NCI-H526 (cell line): ENCODE results near the gene BABAM2.
A peak's percentile ranks its signal among the peaks of the same experiment; 100 is the strongest.

Experiments used
- DNase-seq, 2 experiments: peaks; one replicate each; lab custom pipeline; 2025; lab: John Stamatoyannopoulos, UW

BABAM2 gene

GRCh38 chr2:28129955-28130695 is 239.6 kb downstream of the BABAM2 start:
- no peak for DNase-seq

- DNase-seq, result no peak
Measured at GRCh38 chr2:28133778-28134177, 243.2 kb downstream of the BABAM2 start.

GRCh38 chr2:28134262-28134812 is 243.8 kb downstream of the BABAM2 start:
- no peak for DNase-seq

GRCh38 chr2:28134857-28135256 is 244.3 kb downstream of the BABAM2 start:
- no peak for DNase-seq

GRCh38 chr2:28135324-28135723 is 244.8 kb downstream of the BABAM2 start:
- no peak for DNase-seq

GRCh38 chr2:28135799-28136198 is 245.3 kb downstream of the BABAM2 start:
- DNase-seq, result no peak

GRCh38 chr2:28136556-28136955 is 246.0 kb downstream of the BABAM2 start:
- DNase-seq, result no peak

GRCh38 chr2:28137221-28137620 is 246.7 kb downstream of the BABAM2 start:
- no peak for DNase-seq

- DNase-seq, result no peak
Measured at GRCh38 chr2:28142386-28142785, 251.9 kb downstream of the BABAM2 start.

- DNase-seq, result no peak
Measured at GRCh38 chr2:28148000-28148399, 257.5 kb downstream of the BABAM2 start.

- DNase-seq, result no peak
Measured at GRCh38 chr2:28148566-28148965, 258.0 kb downstream of the BABAM2 start.

GRCh38 chr2:28150236-28150915 is 259.8 kb downstream of the BABAM2 start:
- no peak for DNase-seq

GRCh38 chr2:28150994-28151393 is 260.5 kb downstream of the BABAM2 start:
- DNase-seq, result no peak

GRCh38 chr2:28152585-28153280 is 262.2 kb downstream of the BABAM2 start:
- DNase-seq, result no peak

GRCh38 chr2:28153851-28154250 is 263.3 kb downstream of the BABAM2 start:
- DNase-seq, result no peak

GRCh38 chr2:28155086-28155485 is 264.6 kb downstream of the BABAM2 start:
- no peak for DNase-seq

- peak in 1 of 2 experiments; percentile 13 for DNase-seq
Measured at GRCh38 chr2:28155627-28156026, 265.1 kb downstream of the BABAM2 start.

GRCh38 chr2:28158791-28159190 is 268.3 kb downstream of the BABAM2 start:
- no peak for DNase-seq

GRCh38 chr2:28160986-28161425 is 270.5 kb downstream of the BABAM2 start:
- DNase-seq, result no peak

- no peak for DNase-seq
Measured at GRCh38 chr2:28161466-28161865, 270.9 kb downstream of the BABAM2 start.

GRCh38 chr2:28162564-28162963 is 272.0 kb downstream of the BABAM2 start:
- no peak for DNase-seq

- no peak for DNase-seq
Measured at GRCh38 chr2:28163028-28163427, 272.5 kb downstream of the BABAM2 start.
